ENCODE measurements around the gene CACNA2D4.
A peak's percentile ranks its signal among the peaks of the same experiment; 100 is the strongest.

Gene CACNA2D4

GRCh38 chr12:1908758-1909157 lies 9.7 kb downstream of the CACNA2D4 start:
- in situ Hi-C loops (cut with HindIII; ENCODE audit: low sequenced_read_pairs): no loop called here
- H3K4me3 ChIP-seq (ENCODE audit: low read depth, low read length): no peak overlapping the region
- no peak for DNase-seq (ENCODE audit: low read depth, low spot score)
- no peak for TF ChIP-seq CTCF (IDR thresholded peaks at IDR 0.05; ENCODE audit: low read depth, low read length)

GRCh38 chr12:1907652-1908611 lies 10.5 kb downstream of the CACNA2D4 start:
- TF ChIP-seq CTCF (IDR thresholded peaks at IDR 0.05; ENCODE audit: low read depth, low read length): no peak
- no peak for DNase-seq (ENCODE audit: low read depth, low spot score)
- H3K4me3 ChIP-seq (ENCODE audit: low read depth, low read length): no peak overlapping the region
- in situ Hi-C loops (cut with HindIII; ENCODE audit: low sequenced_read_pairs): no loop called here

- TF ChIP-seq CTCF (IDR thresholded peaks at IDR 0.05; ENCODE audit: low read depth, low read length): no peak
- in situ Hi-C loops (cut with HindIII; ENCODE audit: low sequenced_read_pairs): no loop called here
- DNase-seq (ENCODE audit: low read depth, low spot score): no peak
Observed at GRCh38 chr12:1906579-1906978, 11.9 kb downstream of the CACNA2D4 start.

GRCh38 chr12:1904875-1905274 lies 13.6 kb downstream of the CACNA2D4 start:
- in situ Hi-C loops (cut with HindIII; ENCODE audit: low sequenced_read_pairs): no loop called here
- no peak overlapping the region for H3K4me3 ChIP-seq (ENCODE audit: low read depth, low read length)
- DNase-seq (ENCODE audit: low read depth, low spot score): peak; percentile 11
- TF ChIP-seq CTCF (IDR thresholded peaks at IDR 0.05; ENCODE audit: low read depth, low read length): no peak

More at GRCh38 chr12:1906579-1906978, 11.9 kb downstream of the CACNA2D4 start:
- H3K4me3 ChIP-seq (ENCODE audit: low read depth, low read length): no peak overlapping the region

GRCh38 chr12:1896964-1897363 lies 21.5 kb downstream of the CACNA2D4 start:
- no peak for DNase-seq (ENCODE audit: low read depth, low spot score)
- no peak for TF ChIP-seq CTCF (IDR thresholded peaks at IDR 0.05; ENCODE audit: low read depth, low read length)
- H3K4me3 ChIP-seq (ENCODE audit: low read depth, low read length): no peak overlapping the region
- in situ Hi-C loops (cut with HindIII; ENCODE audit: low sequenced_read_pairs): no loop called here

- DNase-seq (ENCODE audit: low read depth, low spot score): no peak
- H3K4me3 ChIP-seq (ENCODE audit: low read depth, low read length): no peak overlapping the region
- in situ Hi-C loops (cut with HindIII; ENCODE audit: low sequenced_read_pairs): no loop called here
- no peak for TF ChIP-seq CTCF (IDR thresholded peaks at IDR 0.05; ENCODE audit: low read depth, low read length)
Observed at GRCh38 chr12:1890810-1891209, 27.6 kb downstream of the CACNA2D4 start.

All from astrocyte of the spinal cord (primary cell).